GM18870 (cell line): ENCODE measurements around the gene SLCO2A1.

Experiments used
- ATAC-seq: cut with Tn5 transposase; IDR thresholded peaks from one replicate; pipeline ENCODE4 v1.9.1; 2021; ENCODE audit warnings: moderate library complexity; ENCODE audit not compliant: unreplicated experiment

SLCO2A1 gene

GRCh38 chr3:133956353-133956752 lies 73.4 kb downstream of the SLCO2A1 start:
- no peak for ATAC-seq

GRCh38 chr3:133955892-133956291 lies 73.8 kb downstream of the SLCO2A1 start:
- ATAC-seq = no peak

GRCh38 chr3:133954717-133955360 lies 74.9 kb downstream of the SLCO2A1 start:
- no peak for ATAC-seq

- ATAC-seq = no peak
Observed at GRCh38 chr3:133953297-133953696, 76.4 kb downstream of the SLCO2A1 start.

GRCh38 chr3:133949438-133949837 lies 80.3 kb downstream of the SLCO2A1 start:
- ATAC-seq = no peak

- no peak for ATAC-seq
Observed at GRCh38 chr3:133948996-133949395, 80.7 kb downstream of the SLCO2A1 start.

- no peak for ATAC-seq
Observed at GRCh38 chr3:133948131-133948810, 81.5 kb downstream of the SLCO2A1 start.

GRCh38 chr3:133945381-133946095 lies 84.2 kb downstream of the SLCO2A1 start:
- ATAC-seq = no peak

- no peak for ATAC-seq
Observed at GRCh38 chr3:133944641-133945380, 84.9 kb downstream of the SLCO2A1 start.

- ATAC-seq = no peak
Observed at GRCh38 chr3:133944181-133944580, 85.5 kb downstream of the SLCO2A1 start.

GRCh38 chr3:133943639-133944141 lies 86.0 kb downstream of the SLCO2A1 start:
- no peak for ATAC-seq

- ATAC-seq = no peak
Observed at GRCh38 chr3:133943031-133943535, 86.6 kb downstream of the SLCO2A1 start.

GRCh38 chr3:133941415-133941821 lies 88.3 kb downstream of the SLCO2A1 start:
- ATAC-seq = no peak

GRCh38 chr3:133940536-133940935 lies 89.2 kb downstream of the SLCO2A1 start:
- ATAC-seq = no peak

- no peak for ATAC-seq
Observed at GRCh38 chr3:133939463-133939835, 90.3 kb downstream of the SLCO2A1 start.

- ATAC-seq = no peak
Observed at GRCh38 chr3:133938770-133939462, 90.8 kb downstream of the SLCO2A1 start.

- no peak for ATAC-seq
Observed at GRCh38 chr3:133937756-133938601, 91.7 kb downstream of the SLCO2A1 start.

- ATAC-seq = no peak
Observed at GRCh38 chr3:133937061-133937686, 92.6 kb downstream of the SLCO2A1 start.
